GM12873 (cell line): ENCODE results near the gene SHC4.

Experiments
- CTCF ChIP-seq: IDR thresholded peaks from 2 replicates; pipeline ENCODE4 v1.5.1; 2012; ENCODE audit warnings: low read depth, mild to moderate bottlenecking, moderate library complexity, low read length, control low read depth; ENCODE audit not compliant: insufficient read depth; ENCODE audit errors: missing control alignments

The SHC4 gene

GRCh38 chr15:48792408-48792807 lies 171.3 kb downstream of the SHC4 start:
- no peak for TF ChIP-seq CTCF

- TF ChIP-seq CTCF = no peak
Observed at GRCh38 chr15:48785712-48786111, 178.0 kb downstream of the SHC4 start.

GRCh38 chr15:48785195-48785594 lies 178.5 kb downstream of the SHC4 start:
- no peak for TF ChIP-seq CTCF

- no peak for TF ChIP-seq CTCF
Observed at GRCh38 chr15:48784756-48785155, 179.0 kb downstream of the SHC4 start.

- TF ChIP-seq CTCF = no peak
Observed at GRCh38 chr15:48782911-48783310, 180.8 kb downstream of the SHC4 start.

- no peak for TF ChIP-seq CTCF
Observed at GRCh38 chr15:48781481-48782081, 182.1 kb downstream of the SHC4 start.

- no peak for TF ChIP-seq CTCF
Observed at GRCh38 chr15:48781017-48781416, 182.7 kb downstream of the SHC4 start.
